OCI-LY3 (cell line): ENCODE data around the gene CAT.

Source experiments
- H2AFZ ChIP-seq: fragments of 200-600, 300-600 bp; shearing (Covaris generic); 2 replicates; pipeline ENCODE4 v1.6.0; 2014; ENCODE audit warnings: antibody characterized with exemption, low read depth, low read length
- H3K27ac ChIP-seq: fragments of 200-600, 300-600 bp; sonication (generic); 2 replicates; pipeline ENCODE4 v1.5.1; 2014; ENCODE audit warnings: mild to moderate bottlenecking, low read length, moderate library complexity, mixed read lengths
- H3K27me3 ChIP-seq: fragments of 200-600, 300-600 bp; sonication (generic); 2 replicates; pipeline ENCODE4 v1.6.1; 2014; ENCODE audit warnings: low read depth, low read length, mixed read lengths
- H3K36me3 ChIP-seq: fragments of 200-600, 300-600 bp; sonication (generic); replicated peaks from 2 replicates; pipeline ENCODE3; 2014; ENCODE audit warnings: low read depth, low read length, mixed read lengths
- H3K4me1 ChIP-seq: fragments of 300-600, 200-600 bp; sonication (generic); 2 replicates; pipeline ENCODE4 v1.6.1; 2014; ENCODE audit warnings: low read length, mixed read lengths
- H3K4me2 ChIP-seq: fragments of 200-600, 300-600 bp; sonication (generic); 2 replicates; pipeline ENCODE4 v1.6.1; 2014; ENCODE audit warnings: low read length, mixed read lengths
- H3K4me3 ChIP-seq: fragments of 300-600, 200-600 bp; sonication (generic); 2 replicates; pipeline ENCODE4 v1.5.1; 2014; ENCODE audit warnings: antibody characterized with exemption, mild to moderate bottlenecking, low read length, moderate library complexity
- H3K79me2 ChIP-seq: fragments of 300-600, 200-600 bp; shearing (Covaris generic); 2 replicates; pipeline ENCODE4 v1.6.1; 2014; ENCODE audit warnings: mild to moderate bottlenecking, low read length, mixed read lengths
- H3K9ac ChIP-seq: fragments of 300-600, 200-600 bp; shearing (Covaris generic); 2 replicates; pipeline ENCODE4 v1.6.0; 2014; ENCODE audit warnings: mild to moderate bottlenecking, low read length, moderate library complexity
- H3K9me3 ChIP-seq: fragments of 200-600, 300-600 bp; shearing (Covaris generic); 2 replicates; pipeline ENCODE4 v1.6.1; 2014; ENCODE audit warnings: low read length, mixed read lengths; ENCODE audit not compliant: insufficient read depth
- H4K20me1 ChIP-seq: fragments of 200-600, 300-600 bp; sonication (generic); 2 replicates; pipeline ENCODE4 v1.6.1; 2016; ENCODE audit warnings: low read length, mixed read lengths; ENCODE audit not compliant: insufficient read depth
- CTCF ChIP-seq: fragments of 200-600, 300-600 bp; sonication (generic); IDR thresholded peaks from 2 replicates; pipeline ENCODE4 v1.5.1; 2014; ENCODE audit warnings: antibody characterized with exemption, low read length, low read depth
- EZH2phosphoT487 ChIP-seq: fragments of 200-600 bp; shearing (Covaris generic); IDR thresholded peaks from 2 replicates; pipeline ENCODE4 v1.6.1; 2018; ENCODE audit warnings: antibody characterized with exemption, mixed run types, low read depth

CAT gene

DNA sequence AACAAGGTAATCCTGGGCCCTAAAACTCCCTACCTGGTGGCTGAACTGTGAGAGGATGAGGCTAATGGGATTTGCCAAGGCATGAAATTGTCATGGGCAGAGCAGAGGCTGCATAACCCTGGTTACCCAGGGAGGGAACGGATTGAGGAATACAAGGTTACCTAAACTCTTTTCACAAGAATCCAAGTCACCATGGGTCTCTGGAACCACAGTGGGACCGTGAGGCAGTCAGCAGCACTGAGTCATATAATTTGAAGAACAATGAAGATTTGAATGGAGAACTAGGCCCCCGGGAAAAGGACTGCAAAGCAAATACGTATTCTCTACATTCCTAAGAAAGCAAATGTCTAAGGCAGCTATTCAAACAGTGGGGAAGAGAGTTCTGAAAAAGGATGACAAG lies 19.8 kb downstream of the CAT start:
- no peaks in the 10 kb centered on the region for H3K4me1 ChIP-seq
- H3K79me2 ChIP-seq = no peaks in the 10 kb centered on the region
- H3K4me3 ChIP-seq = no peak overlapping the region
- no peak overlapping the region for H3K4me2 ChIP-seq
- no peaks in the 10 kb centered on the region for H3K9me3 ChIP-seq
- H3K27ac ChIP-seq = no peak overlapping the region
- H3K27me3 ChIP-seq = no peaks in the 10 kb centered on the region
- peaks cover 61% of the 10 kb centered on the region for H3K36me3 ChIP-seq
- H2AFZ ChIP-seq = no peak overlapping the region
- H4K20me1 ChIP-seq = no peaks in the 10 kb centered on the region; the same call in 1 of the 2 replicates
- no peak overlapping the region for H3K9ac ChIP-seq
- TF ChIP-seq EZH2phosphoT487 (no peak), CTCF (no peak)

GRCh38 chr11:34459507-34460162 lies 20.9 kb downstream of the CAT start:
- no peak overlapping the region for H2AFZ ChIP-seq
- no peaks in the 10 kb centered on the region for H3K79me2 ChIP-seq
- no peak overlapping the region for H3K27ac ChIP-seq
- no peaks in the 10 kb centered on the region for H3K27me3 ChIP-seq
- no peak overlapping the region for H3K4me2 ChIP-seq
- TF ChIP-seq EZH2phosphoT487 (no peak), CTCF (no peak)
- H3K36me3 ChIP-seq = peaks cover 61% of the 10 kb centered on the region
- H3K9ac ChIP-seq = no peak overlapping the region
- no peak overlapping the region for H3K4me3 ChIP-seq
- H3K9me3 ChIP-seq = no peaks in the 10 kb centered on the region
- no peaks in the 10 kb centered on the region; the same call in 1 of the 2 replicates for H4K20me1 ChIP-seq
- no peaks in the 10 kb centered on the region for H3K4me1 ChIP-seq

DNA sequence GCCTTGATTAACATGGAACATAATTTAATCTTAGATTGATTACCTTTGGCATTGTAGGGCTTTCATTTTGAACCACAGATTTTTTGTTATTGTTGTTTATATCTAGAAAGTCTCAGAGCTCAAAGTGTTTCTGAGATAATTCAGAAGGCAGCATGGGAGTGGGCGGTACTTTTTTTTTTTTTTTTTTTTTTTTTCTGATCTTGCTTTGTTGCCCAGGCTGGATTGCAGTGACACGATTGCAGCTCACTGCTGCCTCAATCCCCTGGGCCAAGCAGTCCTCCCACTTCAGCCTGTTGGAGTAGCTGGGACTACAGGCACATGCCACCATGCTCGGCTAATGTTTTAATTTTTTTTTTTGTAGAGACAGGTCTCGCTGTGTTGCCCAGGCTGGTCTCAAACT lies 21.5 kb downstream of the CAT start:
- Histone ChIP-seq H3K4me2 (no peak overlapping the region), H3K4me1 (no peaks in the 10 kb centered on the region), H2AFZ (no peak overlapping the region), H4K20me1 (no peaks in the 10 kb centered on the region; the same call in 1 of the 2 replicates), H3K27me3 (no peaks in the 10 kb centered on the region), H3K79me2 (no peaks in the 10 kb centered on the region), H3K4me3 (no peak overlapping the region), H3K9me3 (no peaks in the 10 kb centered on the region), H3K9ac (no peak overlapping the region), H3K27ac (no peak overlapping the region), H3K36me3 (peaks cover 60% of the 10 kb centered on the region)
- TF ChIP-seq CTCF (no peak), EZH2phosphoT487 (no peak)

GRCh38 chr11:34461215-34461614 lies 22.5 kb downstream of the CAT start:
- 0 out of 2 replicates have a peak, but pooled peaks cover 6% of the 10 kb centered on the region for H3K9me3 ChIP-seq
- TF ChIP-seq EZH2phosphoT487 (no peak), CTCF (no peak)

More at GRCh38 chr11:34461215-34461614, 22.5 kb downstream of the CAT start:
- Histone ChIP-seq H3K4me1 (no peaks in the 10 kb centered on the region), H2AFZ (no peak overlapping the region), H3K27ac (no peak overlapping the region), H4K20me1 (no peaks in the 10 kb centered on the region; the same call in 1 of the 2 replicates), H3K27me3 (no peaks in the 10 kb centered on the region), H3K79me2 (no peaks in the 10 kb centered on the region), H3K4me3 (no peak overlapping the region), H3K9ac (no peak overlapping the region), H3K36me3 (peaks cover 63% of the 10 kb centered on the region), H3K4me2 (no peak overlapping the region)
